ENCODE measurements around the gene CCNL2. TPM values are rescaled to one million over a fixed set of nuclear protein-coding genes. Genes with fewer than 3 reads are reported as not detected.
A peak's percentile ranks its signal among the peaks of the same experiment; 100 is the strongest.
"Not testable (repeated sequence)": the region's sequence is repeated elsewhere in the genome, so short reads cannot be mapped to it uniquely, and the experiment has no call there.

Gene CCNL2
- total RNA-seq, 2 donors from 2014 or later, result 166 to 180 TPM

GRCh38 chr1:1428967-1429366, 29.8 kb upstream of the CCNL2 start:
- not testable (repeated sequence) for H3K27ac Mint-ChIP-seq; H3K4me1 Mint-ChIP-seq (ENCODE audit: low read depth); H3K36me3 Mint-ChIP-seq (ENCODE audit: insufficient read depth in 2 of 2); ATAC-seq (replicated peaks in 1 of 2); DNase-seq; H3K4me3 Mint-ChIP-seq; H3K9me3 Mint-ChIP-seq
- peaks cover 17% of the 10 kb centered on the region for H3K27me3 Mint-ChIP-seq (ENCODE audit: low read depth)

GRCh38 chr1:1428174-1428573, 29.0 kb upstream of the CCNL2 start:
- Mint-ChIP-seq H3K4me1 (ENCODE audit: low read depth) (peaks cover 2% of the 10 kb centered on the region), H3K27ac (no peak overlapping the region), H3K4me3 (peak overlapping the region; percentile 25 to 38), H3K36me3 (ENCODE audit: insufficient read depth in 2 of 2) (peaks cover 2% of the 10 kb centered on the region in 2 donors), H3K27me3 (ENCODE audit: low read depth) (peaks cover 17% of the 10 kb centered on the region), H3K9me3 (no peaks in the 10 kb centered on the region)
- DNase-seq (no peak), ATAC-seq (replicated peaks in 1 of 2) (no peak)

GRCh38 chr1:1427820-1428148, 28.6 kb upstream of the CCNL2 start:
- Mint-ChIP-seq H3K4me3 (no peak overlapping the region), H3K9me3 (no peaks in the 10 kb centered on the region), H3K27me3 (ENCODE audit: low read depth) (peaks cover 20% of the 10 kb centered on the region), H3K27ac (no peak overlapping the region), H3K36me3 (ENCODE audit: insufficient read depth in 2 of 2) (peaks cover 2% of the 10 kb centered on the region in 2 donors), H3K4me1 (ENCODE audit: low read depth) (peaks cover 6% of the 10 kb centered on the region)
- DNase-seq (no peak), ATAC-seq (replicated peaks in 1 of 2) (no peak)

DNA sequence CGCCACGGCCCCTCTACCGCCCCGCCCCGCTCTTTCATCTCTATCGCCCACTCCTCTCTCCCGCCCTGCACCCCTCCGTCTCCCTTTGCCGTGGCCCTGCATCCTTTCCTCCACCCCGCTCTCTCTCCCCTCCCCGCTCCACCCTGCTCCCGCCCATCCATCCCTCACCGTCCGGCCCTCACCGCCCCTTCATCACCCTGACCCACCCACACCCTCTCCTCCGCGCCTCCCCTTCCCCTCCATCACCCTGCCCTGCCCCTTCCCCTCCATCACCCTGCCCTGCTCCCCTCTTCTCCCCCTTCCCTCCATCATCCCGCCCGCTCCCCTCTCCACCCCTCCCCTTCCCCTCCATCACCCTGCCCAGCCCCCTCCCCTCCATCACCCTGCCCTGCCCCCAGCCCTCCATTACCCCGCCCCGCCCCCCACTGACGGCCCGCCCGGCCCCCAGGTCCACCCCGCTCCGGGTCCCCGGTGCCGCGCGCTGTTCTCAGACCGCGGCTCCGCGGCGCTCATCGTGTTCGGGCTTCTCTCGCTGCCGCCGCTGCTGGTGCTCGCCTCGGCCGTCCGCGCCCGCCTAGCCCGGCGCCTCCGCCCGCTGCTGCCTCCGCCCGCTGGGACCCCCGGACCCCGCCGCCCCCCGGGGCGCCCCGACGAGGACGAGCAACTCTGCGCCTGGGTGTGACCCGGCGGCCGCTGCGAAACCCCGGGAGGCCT, 28.1 kb upstream of the CCNL2 start:
- DNase-seq (peak in 1 of 2 donors; percentile 30), ATAC-seq (replicated peaks in 1 of 2) (peak in 1 of 2 donors; percentile 18)
- H3K27ac Mint-ChIP-seq, result no peak overlapping the region
- H3K36me3 Mint-ChIP-seq (ENCODE audit: insufficient read depth in 2 of 2), result peaks cover 2% of the 10 kb centered on the region in 2 donors
- peaks cover 25% of the 10 kb centered on the region for H3K27me3 Mint-ChIP-seq (ENCODE audit: low read depth)
- peak overlapping the region in 1 of 2 donors; percentile 27 for H3K4me3 Mint-ChIP-seq
- H3K9me3 Mint-ChIP-seq, result no peaks in the 10 kb centered on the region
- peaks cover 11% of the 10 kb centered on the region for H3K4me1 Mint-ChIP-seq (ENCODE audit: low read depth)

DNA sequence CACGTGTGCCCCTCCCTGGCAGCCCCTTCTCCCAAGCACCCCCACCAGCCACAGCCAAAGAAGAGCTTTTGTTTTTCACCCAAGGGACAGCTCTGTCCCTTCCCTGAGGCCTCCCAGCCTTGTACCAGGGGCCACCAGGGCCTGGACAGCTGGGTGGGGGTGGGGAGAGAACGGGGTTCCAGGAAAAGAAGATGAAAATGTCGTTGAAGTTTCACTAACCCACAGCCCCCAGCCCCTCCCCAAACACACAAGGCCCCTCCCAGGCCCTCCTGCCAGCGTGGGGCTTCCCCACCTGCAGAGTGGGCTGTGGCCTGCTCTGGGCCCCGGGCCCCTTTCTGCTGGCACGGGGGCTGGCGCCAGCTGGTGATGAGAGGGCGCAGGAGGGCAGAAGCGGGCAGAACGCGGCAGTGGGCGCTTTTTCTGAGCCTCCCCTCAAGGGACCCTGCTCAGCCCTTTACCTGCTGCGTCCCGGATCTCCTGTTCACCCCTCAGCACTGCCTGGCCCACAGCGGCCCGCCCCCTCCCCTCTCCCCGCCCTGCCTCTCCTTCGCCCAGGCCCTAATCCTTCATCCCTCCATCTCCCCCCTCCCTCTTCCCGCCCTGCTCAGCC, 27.5 kb upstream of the CCNL2 start:
- peaks cover 26% of the 10 kb centered on the region for H3K27me3 Mint-ChIP-seq (ENCODE audit: low read depth)
- H3K36me3 Mint-ChIP-seq (ENCODE audit: insufficient read depth in 2 of 2), result peaks cover 2% of the 10 kb centered on the region in 2 donors
- peaks cover 12% of the 10 kb centered on the region for H3K4me1 Mint-ChIP-seq (ENCODE audit: low read depth)
- peak overlapping the region in 1 of 2 donors; percentile 67 for H3K4me3 Mint-ChIP-seq
- DNase-seq, result no peak
- no peaks in the 10 kb centered on the region for H3K9me3 Mint-ChIP-seq
- ATAC-seq (replicated peaks in 1 of 2), result peak in 1 of 2 donors; percentile 28
- no peak overlapping the region for H3K27ac Mint-ChIP-seq

- peak overlapping the region in 1 of 2 donors; percentile 67 for H3K4me3 Mint-ChIP-seq
- DNase-seq (no peak), ATAC-seq (replicated peaks in 1 of 2) (no peak)
- no peaks in the 10 kb centered on the region for H3K9me3 Mint-ChIP-seq
- peaks cover 12% of the 10 kb centered on the region for H3K4me1 Mint-ChIP-seq (ENCODE audit: low read depth)
- peaks cover 26% of the 10 kb centered on the region for H3K27me3 Mint-ChIP-seq (ENCODE audit: low read depth)
- H3K27ac Mint-ChIP-seq, result no peak overlapping the region
- H3K36me3 Mint-ChIP-seq (ENCODE audit: insufficient read depth in 2 of 2), result peaks cover 2% of the 10 kb centered on the region in 2 donors
Observed at GRCh38 chr1:1425753-1426495, 26.8 kb upstream of the CCNL2 start.

DNA sequence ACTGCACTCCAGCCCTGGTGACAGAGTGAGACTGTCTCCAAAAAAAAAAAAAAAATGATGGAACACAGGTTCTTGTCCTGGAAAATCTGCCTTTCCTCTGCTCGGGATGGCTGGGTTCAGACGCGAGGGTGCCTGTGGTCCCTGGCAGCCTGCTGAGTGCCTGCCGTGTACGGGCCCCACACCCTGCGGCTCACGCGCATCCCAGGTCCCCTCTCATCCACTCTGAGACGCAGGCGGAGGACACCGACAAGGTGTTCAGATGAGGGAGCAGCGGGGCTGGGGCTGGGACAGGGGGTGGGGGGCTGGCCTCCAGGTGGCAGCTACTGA, 26.3 kb upstream of the CCNL2 start:
- Mint-ChIP-seq H3K9me3 (no peaks in the 10 kb centered on the region), H3K27ac (no peak overlapping the region), H3K27me3 (ENCODE audit: low read depth) (peaks cover 26% of the 10 kb centered on the region), H3K4me1 (ENCODE audit: low read depth) (peaks cover 12% of the 10 kb centered on the region), H3K4me3 (no peak overlapping the region), H3K36me3 (ENCODE audit: insufficient read depth in 2 of 2) (peaks cover 2% of the 10 kb centered on the region in 2 donors)
- ATAC-seq (replicated peaks in 1 of 2) (no peak), DNase-seq (no peak)

- Mint-ChIP-seq H3K4me1 (ENCODE audit: low read depth) (peaks cover 12% of the 10 kb centered on the region), H3K4me3 (no peak overlapping the region), H3K36me3 (ENCODE audit: insufficient read depth in 2 of 2) (peaks cover 2% of the 10 kb centered on the region in 2 donors), H3K9me3 (no peaks in the 10 kb centered on the region), H3K27me3 (ENCODE audit: low read depth) (peaks cover 26% of the 10 kb centered on the region), H3K27ac (no peak overlapping the region)
- no peak for DNase-seq
- ATAC-seq (replicated peaks in 1 of 2), result no peak
Observed at GRCh38 chr1:1424707-1425106, 25.6 kb upstream of the CCNL2 start.

- no peaks in the 10 kb centered on the region for H3K36me3 Mint-ChIP-seq (ENCODE audit: insufficient read depth in 2 of 2)
- H3K27me3 Mint-ChIP-seq (ENCODE audit: low read depth), result peaks cover 16% of the 10 kb centered on the region
- H3K9me3 Mint-ChIP-seq, result no peaks in the 10 kb centered on the region
- peaks cover 20% of the 10 kb centered on the region for H3K4me1 Mint-ChIP-seq (ENCODE audit: low read depth)
- H3K4me3 Mint-ChIP-seq, result no peak overlapping the region
- H3K27ac Mint-ChIP-seq, result no peak overlapping the region
- DNase-seq (no peak), ATAC-seq (replicated peaks in 1 of 2) (no peak)
Observed at GRCh38 chr1:1423245-1423597, 24.1 kb upstream of the CCNL2 start.

- H3K9me3 Mint-ChIP-seq, result no peaks in the 10 kb centered on the region
- H3K27ac Mint-ChIP-seq, result no peak overlapping the region
- H3K4me1 Mint-ChIP-seq (ENCODE audit: low read depth), result peaks cover 25% of the 10 kb centered on the region
- no peak for DNase-seq
- peaks cover 15% of the 10 kb centered on the region for H3K27me3 Mint-ChIP-seq (ENCODE audit: low read depth)
- peak; percentile 30 to 40 for ATAC-seq (replicated peaks in 1 of 2)
- H3K36me3 Mint-ChIP-seq (ENCODE audit: insufficient read depth in 2 of 2), result no peaks in the 10 kb centered on the region
- no peak overlapping the region for H3K4me3 Mint-ChIP-seq
Observed at GRCh38 chr1:1422465-1423244, 23.5 kb upstream of the CCNL2 start.

GRCh38 chr1:1421907-1422464, 22.9 kb upstream of the CCNL2 start:
- no peaks in the 10 kb centered on the region for H3K9me3 Mint-ChIP-seq
- DNase-seq (no peak), ATAC-seq (replicated peaks in 1 of 2) (no peak)
- no peak overlapping the region for H3K4me3 Mint-ChIP-seq
- H3K36me3 Mint-ChIP-seq (ENCODE audit: insufficient read depth in 2 of 2), result no peaks in the 10 kb centered on the region
- H3K4me1 Mint-ChIP-seq (ENCODE audit: low read depth), result peaks cover 29% of the 10 kb centered on the region
- peaks cover 15% of the 10 kb centered on the region for H3K27me3 Mint-ChIP-seq (ENCODE audit: low read depth)
- no peak overlapping the region for H3K27ac Mint-ChIP-seq

GRCh38 chr1:1421147-1421906, 22.2 kb upstream of the CCNL2 start, which contains the start of gene ANKRD65:
ANKRD65 (minus strand) TSS chr1:1421276; CDS start chr1:1421005, 271 bp downstream.
- DNase-seq, result no peak
- no peak for ATAC-seq (replicated peaks in 1 of 2)
- H3K27me3 Mint-ChIP-seq (ENCODE audit: low read depth), result peaks cover 12% of the 10 kb centered on the region
- H3K36me3 Mint-ChIP-seq (ENCODE audit: insufficient read depth in 2 of 2), result no peaks in the 10 kb centered on the region
- H3K4me3 Mint-ChIP-seq, result peak within 1 kb of the TSS; percentile 11 to 30
- peaks cover 29% of the 10 kb centered on the region for H3K4me1 Mint-ChIP-seq (ENCODE audit: low read depth)
- H3K27ac Mint-ChIP-seq, result no peak within 1 kb of the TSS
- H3K9me3 Mint-ChIP-seq, result no peaks in the 10 kb centered on the region

Data from activated T-cell treated with anti-CD3 and anti-CD28 coated beads, Interleukin-2, amount 50 U/mL, for 72 hours (primary cell).